Midbrain (tissue), 1 donor: ENCODE measurements around the gene MYOM1.
"Not testable (repeated sequence)": the region's sequence is repeated elsewhere in the genome, so short reads cannot be mapped to it uniquely, and the experiment has no call there.

Source experiments
- DNase-seq: peaks from one replicate; lab custom pipeline; 2025; lab: John Stamatoyannopoulos, UW

The MYOM1 gene

GRCh38 chr18:3086871-3087270 lies 132.9 kb downstream of the MYOM1 start:
- no peak for DNase-seq

GRCh38 chr18:3085612-3086011 lies 134.2 kb downstream of the MYOM1 start:
- no peak for DNase-seq

- DNase-seq: no peak
These were observed 135.6 kb downstream of the MYOM1 start for GRCh38 chr18:3084206-3084605.

GRCh38 chr18:3083766-3084165 lies 136.0 kb downstream of the MYOM1 start:
- no peak for DNase-seq

DNA sequence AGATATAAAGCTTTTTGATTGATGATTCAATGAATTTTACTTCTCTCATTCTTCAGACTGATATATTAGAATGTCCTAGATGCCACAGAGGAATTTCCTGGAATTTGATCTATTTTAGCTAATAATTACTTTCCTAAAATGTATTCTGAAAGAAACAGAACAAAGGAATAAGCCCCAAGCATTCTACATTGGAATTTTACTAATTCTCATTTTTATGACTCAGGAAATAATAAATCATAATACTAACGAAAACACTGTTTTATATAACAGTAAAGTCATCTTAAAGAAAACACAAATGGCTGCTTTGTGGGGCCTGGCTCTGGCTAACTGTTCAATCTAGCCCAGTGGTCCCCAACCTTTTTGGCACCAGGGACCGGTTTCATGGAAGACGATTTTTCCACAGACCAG lies 138.2 kb downstream of the MYOM1 start:
- no peak for DNase-seq

GRCh38 chr18:3079653-3080052 lies 140.1 kb downstream of the MYOM1 start:
- no peak for DNase-seq

DNA sequence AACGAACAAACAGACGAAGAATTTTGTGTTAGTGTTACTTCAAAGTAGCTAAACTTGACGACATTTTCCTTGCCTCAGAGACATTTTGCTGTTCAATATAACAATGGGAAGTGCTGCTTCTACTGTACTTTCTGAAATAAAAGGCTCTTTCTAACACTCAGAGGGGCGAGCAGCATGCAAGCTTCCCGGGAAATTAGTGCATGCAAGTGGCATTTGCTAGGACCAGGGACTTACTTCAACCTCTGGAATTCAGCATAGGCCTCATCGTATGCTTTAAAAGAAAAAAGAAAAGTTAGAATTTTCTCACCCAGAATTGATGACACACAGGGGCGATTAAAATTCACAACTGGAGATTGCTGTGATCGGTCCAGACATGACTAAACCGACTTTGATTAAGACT lies 144.3 kb downstream of the MYOM1 start:
- DNase-seq: no peak

DNA sequence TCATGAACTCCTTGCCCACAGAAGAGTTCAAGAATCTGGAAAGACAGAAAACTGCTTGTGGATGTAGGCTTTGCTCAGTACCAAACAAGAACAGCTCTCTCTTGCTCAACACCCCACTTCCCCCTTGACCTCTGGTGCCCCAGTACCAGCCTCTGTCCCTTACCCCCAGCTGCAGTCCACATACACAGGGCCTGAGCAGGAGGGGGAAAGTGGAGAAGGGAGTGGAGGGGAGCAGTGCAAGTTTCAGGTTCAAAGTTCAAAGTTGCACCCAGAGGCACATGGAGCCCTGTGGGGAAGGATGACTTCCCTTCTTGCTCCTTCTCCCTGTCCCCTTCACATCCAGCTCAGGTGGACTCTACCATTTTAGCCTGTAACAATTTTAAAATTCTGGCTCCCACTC lies 145.7 kb downstream of the MYOM1 start:
- no peak for DNase-seq

GRCh38 chr18:3073353-3073752 lies 146.4 kb downstream of the MYOM1 start:
- DNase-seq: not testable (repeated sequence)

GRCh38 chr18:3071676-3072075 lies 148.1 kb downstream of the MYOM1 start:
- DNase-seq: no peak

DNA sequence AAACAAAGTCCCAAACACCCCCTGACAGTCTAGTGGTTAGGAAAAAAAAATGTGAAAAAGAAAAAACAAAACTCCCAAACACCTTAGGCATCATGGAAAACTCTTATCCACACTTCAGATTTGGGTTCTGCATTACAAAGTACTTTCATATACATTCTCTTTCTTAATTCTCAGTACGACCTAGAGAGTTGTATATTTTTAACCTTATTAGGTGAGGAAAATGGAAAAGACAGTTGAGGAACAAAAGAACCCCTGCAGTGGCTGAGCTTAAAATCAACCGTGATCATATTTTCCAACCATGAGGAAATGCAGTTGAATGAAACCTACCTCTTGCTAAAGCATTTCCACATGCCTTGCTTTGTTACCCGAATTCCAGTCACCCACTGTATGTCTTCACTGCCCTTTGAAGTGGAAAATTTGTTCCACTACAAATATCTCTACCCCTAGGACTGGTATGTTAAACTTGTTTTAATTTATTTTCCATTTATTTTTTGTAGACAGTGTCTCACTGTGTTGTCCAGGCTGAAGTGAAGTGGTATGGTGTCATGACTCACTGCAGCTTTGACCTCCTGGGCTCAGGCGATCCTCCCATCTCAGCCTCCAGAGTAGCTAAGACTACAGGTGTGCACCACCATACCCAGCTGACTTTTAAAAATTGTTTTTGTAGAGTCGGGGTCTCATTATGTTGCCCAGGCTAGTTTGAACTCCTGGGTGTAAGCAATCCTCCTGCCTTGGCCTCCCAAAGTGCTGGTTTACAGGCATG lies 149.9 kb downstream of the MYOM1 start:
- no peak for DNase-seq

GRCh38 chr18:3067722-3068121 lies 152.0 kb downstream of the MYOM1 start:
- DNase-seq: no peak

DNA sequence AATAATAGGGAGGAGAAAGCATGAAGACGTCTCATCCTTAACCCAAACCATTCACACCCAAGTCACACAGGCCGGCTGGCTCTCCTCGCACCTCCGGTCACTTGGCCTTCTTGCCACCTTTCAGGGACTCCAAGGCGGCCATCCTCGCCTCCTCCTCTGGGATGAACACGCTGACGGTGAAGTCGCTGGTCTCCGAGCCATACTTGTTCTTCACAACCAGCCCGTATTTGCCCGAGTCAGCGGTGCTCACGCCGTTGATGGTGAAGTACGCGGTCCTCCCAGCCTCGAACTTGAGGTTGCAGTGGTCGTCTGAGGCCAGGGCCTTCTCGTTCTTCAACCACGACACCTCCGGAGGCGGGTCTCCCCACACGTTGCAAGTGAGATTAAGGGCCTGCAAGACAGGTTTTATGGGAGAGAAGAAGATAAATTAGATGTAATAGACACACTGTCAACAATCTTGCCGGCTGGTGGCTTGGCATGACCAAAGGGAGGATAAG lies 152.6 kb downstream of the MYOM1 start:
- DNase-seq: no peak

DNA sequence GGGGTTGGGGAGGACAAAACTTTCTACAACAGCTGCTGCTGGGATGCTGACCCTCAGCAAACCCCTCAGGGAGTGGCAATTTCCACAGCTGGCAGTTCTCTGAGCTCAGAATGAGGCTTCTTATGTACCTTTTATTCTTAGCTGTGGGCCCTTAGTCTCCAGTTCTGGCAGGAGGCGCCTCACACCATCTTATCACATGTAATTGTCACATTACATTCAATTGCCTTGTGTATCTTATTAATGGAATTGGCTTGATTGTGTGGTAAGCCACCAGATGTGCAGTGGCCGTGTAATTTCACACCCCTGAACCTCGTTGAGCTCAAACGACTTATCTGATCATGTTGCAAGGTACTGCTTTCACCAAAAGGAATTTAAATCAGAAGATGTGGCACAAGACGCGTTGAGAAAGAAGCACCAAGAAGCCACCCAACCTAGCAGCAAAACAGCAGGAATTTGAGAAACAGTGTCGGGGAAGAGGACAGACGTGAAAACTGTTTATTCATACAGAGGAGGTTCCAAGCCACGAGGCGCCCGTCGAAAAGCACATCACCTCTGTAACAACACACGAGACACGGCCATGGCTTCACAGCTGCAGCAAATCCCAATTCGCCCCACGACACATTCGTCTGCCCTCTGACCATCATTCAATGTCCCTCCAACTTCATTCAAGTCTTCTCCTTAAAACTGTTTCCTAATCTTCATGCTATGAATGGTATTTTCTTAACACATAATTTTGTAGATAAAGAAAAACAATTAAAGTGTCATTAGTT lies 153.2 kb downstream of the MYOM1 start:
- DNase-seq: no peak

- DNase-seq: not testable (repeated sequence)
These were observed 156.0 kb downstream of the MYOM1 start for GRCh38 chr18:3063766-3064165.

- DNase-seq: peak; percentile 74
These were observed 156.7 kb downstream of the MYOM1 start for GRCh38 chr18:3062798-3063680.

DNA sequence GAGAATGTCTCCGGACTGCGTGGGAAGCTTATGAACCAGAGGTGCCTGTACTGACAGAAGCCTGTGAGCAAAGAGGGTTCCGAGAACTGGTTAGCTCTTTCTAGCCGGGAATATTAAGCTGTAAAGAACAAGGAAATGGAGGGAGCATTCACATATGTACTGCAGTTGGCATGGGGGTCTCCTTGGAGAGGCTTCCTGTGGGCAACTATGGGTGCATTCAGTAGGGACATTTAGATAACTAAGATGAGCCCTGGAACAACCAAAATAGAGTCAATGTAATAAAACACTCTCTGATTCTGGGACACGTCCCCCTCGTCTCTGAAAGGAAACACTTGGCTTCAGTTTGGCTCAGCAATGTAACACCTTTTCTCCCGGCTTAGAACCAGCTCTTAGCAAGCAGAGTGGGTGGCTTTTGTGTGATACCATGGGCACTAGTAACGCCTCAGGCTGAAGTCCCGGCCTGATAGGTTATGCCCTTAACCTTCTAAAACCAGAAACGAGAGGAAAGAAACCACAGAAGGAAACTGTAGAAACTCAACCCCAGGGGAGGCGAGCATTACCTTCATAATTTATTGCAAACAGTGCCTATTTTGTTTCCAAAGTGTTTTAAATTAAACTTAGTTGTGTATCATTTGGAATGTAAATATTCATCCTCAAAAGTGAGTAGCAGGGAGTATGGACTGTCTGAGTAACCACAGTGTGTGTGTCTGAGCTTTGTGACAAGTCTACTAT lies 158.0 kb downstream of the MYOM1 start:
- no peak for DNase-seq

DNA sequence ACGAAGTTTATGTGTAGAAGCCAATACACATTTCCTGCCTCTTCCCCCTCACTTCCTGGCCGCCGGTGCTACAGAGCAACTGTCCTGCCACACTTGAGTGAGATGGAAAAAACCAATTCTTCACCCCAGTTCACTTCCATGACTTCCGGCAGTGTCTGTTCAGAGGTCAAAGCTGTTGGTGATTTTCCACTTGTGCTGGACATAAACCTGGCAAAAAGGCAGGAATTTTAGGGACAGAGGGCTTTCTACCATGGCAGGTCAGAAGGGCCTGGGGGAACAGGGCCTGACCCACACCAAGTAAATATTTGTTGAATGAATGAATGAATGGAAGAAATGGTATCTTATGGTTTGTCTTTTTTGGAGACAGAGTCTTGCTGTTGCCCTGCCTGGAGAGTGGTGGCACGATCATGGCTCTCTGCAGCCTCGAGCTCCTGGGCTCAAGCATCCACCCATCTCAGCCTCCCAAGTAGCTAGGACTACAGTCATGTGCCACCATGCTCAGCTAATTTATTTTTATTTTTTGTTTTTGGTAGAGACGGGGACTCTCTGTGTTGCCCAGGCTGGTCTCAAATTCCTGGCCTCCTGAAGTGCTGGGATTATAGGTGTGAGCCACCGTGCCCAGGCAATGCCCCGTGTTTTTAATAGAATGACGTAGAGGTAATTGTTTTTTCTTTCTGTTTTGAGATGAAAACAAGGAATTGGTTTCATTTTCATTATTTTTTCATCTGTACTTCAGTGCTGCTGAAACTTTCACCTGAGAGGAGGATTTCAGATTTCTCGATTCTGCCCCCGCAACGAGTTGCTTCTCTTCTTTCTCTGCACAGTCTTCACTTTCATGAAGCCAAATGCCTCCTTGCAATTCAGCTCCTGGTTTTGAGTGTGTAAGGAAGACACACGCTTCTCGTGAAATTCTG lies 158.8 kb downstream of the MYOM1 start:
- DNase-seq: no peak

- peak; percentile 14 for DNase-seq
These were observed 160.5 kb downstream of the MYOM1 start for GRCh38 chr18:3059272-3059671.
